WTC11 (cell line): ENCODE data around the gene TMEM147.

ENCODE experiments used
- ATF6 ChIP-seq: sonication (generic); formaldehyde crosslinking; IDR thresholded peaks from 2 replicates; pipeline ENCODE4 v1.8.1; 2023; ENCODE audit warnings: mild to moderate bottlenecking, missing genetic modification reagents
- CREB1 ChIP-seq: sonication (generic); formaldehyde crosslinking; IDR thresholded peaks from 2 replicates; pipeline ENCODE4 v1.8.0; 2023; ENCODE audit warnings: mild to moderate bottlenecking, missing genetic modification reagents
- CREM ChIP-seq: sonication (generic); formaldehyde crosslinking; IDR thresholded peaks from 2 replicates; pipeline ENCODE4 v1.8.1; 2022; ENCODE audit warnings: mild to moderate bottlenecking, missing genetic modification reagents, moderate library complexity
- ELF4 ChIP-seq: sonication (generic); formaldehyde crosslinking; IDR thresholded peaks from 2 replicates; pipeline ENCODE4 v1.8.1; 2022; ENCODE audit warnings: low read depth, mild to moderate bottlenecking, moderate library complexity, missing genetic modification reagents
- ETV6 ChIP-seq: sonication (generic); formaldehyde crosslinking; IDR thresholded peaks from 2 replicates; pipeline ENCODE4 v1.8.1; 2022; ENCODE audit warnings: mild to moderate bottlenecking, missing genetic modification reagents
- NR2C2 ChIP-seq: sonication (generic); formaldehyde crosslinking; IDR thresholded peaks from 2 replicates; pipeline ENCODE4 v1.8.0; 2022; ENCODE audit warnings: mild to moderate bottlenecking, missing genetic modification reagents
- NR3C1 ChIP-seq: sonication (generic); formaldehyde crosslinking; conservative IDR thresholded peaks from 2 replicates; pipeline ENCODE4 v1.8.1; 2023; ENCODE audit warnings: low read depth, mild to moderate bottlenecking, missing genetic modification reagents
- TF ChIP-seq, protein P1 (sequence below): sonication (generic); formaldehyde crosslinking; IDR thresholded peaks from 2 replicates; pipeline ENCODE4 v1.8.0; 2022; ENCODE audit warnings: mild to moderate bottlenecking, missing genetic modification reagents
- TF ChIP-seq, protein P2 (sequence below): sonication (generic); formaldehyde crosslinking; IDR thresholded peaks from 2 replicates; pipeline ENCODE4 v1.8.1; 2023; ENCODE audit warnings: mild to moderate bottlenecking, moderate library complexity, missing genetic modification reagents
- TF ChIP-seq, protein P3 (sequence below): fragments of 200-600 bp; IDR thresholded peaks from 2 replicates; pipeline ENCODE4 v1.8.0; 2022; ENCODE audit warnings: antibody characterized with exemption

GRCh38 chr19:35546532-35546931 lies 1.1 kb downstream of the TMEM147 start:
- TF ChIP-seq ELF4 (CRISPR knock-in tag) (no peak), NR2C2 (CRISPR knock-in tag) (no peak), ATF6 (no peak), CREM (no peak), CREB1 (CRISPR knock-in tag) (no peak), ETV6 (CRISPR knock-in tag) (no peak), NR3C1 (no peak)
- TF ChIP-seq, protein P1, sequence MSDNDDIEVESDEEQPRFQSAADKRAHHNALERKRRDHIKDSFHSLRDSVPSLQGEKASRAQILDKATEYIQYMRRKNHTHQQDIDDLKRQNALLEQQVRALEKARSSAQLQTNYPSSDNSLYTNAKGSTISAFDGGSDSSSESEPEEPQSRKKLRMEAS (CRISPR knock-in tag), result no peak
- TF ChIP-seq, protein P2, sequence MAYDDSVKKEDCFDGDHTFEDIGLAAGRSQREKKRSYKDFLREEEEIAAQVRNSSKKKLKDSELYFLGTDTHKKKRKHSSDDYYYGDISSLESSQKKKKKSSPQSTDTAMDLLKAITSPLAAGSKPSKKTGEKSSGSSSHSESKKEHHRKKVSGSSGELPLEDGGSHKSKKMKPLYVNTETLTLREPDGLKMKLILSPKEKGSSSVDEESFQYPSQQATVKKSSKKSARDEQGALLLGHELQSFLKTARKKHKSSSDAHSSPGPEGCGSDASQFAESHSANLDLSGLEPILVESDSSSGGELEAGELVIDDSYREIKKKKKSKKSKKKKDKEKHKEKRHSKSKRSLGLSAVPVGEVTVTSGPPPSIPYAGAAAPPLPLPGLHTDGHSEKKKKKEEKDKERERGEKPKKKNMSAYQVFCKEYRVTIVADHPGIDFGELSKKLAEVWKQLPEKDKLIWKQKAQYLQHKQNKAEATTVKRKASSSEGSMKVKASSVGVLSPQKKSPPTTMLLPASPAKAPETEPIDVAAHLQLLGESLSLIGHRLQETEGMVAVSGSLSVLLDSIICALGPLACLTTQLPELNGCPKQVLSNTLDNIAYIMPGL (CRISPR knock-in tag), result no peak
- TF ChIP-seq, protein P3, sequence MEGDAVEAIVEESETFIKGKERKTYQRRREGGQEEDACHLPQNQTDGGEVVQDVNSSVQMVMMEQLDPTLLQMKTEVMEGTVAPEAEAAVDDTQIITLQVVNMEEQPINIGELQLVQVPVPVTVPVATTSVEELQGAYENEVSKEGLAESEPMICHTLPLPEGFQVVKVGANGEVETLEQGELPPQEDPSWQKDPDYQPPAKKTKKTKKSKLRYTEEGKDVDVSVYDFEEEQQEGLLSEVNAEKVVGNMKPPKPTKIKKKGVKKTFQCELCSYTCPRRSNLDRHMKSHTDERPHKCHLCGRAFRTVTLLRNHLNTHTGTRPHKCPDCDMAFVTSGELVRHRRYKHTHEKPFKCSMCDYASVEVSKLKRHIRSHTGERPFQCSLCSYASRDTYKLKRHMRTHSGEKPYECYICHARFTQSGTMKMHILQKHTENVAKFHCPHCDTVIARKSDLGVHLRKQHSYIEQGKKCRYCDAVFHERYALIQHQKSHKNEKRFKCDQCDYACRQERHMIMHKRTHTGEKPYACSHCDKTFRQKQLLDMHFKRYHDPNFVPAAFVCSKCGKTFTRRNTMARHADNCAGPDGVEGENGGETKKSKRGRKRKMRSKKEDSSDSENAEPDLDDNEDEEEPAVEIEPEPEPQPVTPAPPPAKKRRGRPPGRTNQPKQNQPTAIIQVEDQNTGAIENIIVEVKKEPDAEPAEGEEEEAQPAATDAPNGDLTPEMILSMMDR, result no peak
